GM12891 (cell line): ENCODE results near the gene SLC25A40.

Experiments
- DNase-seq: peaks from one replicate; pipeline ENCODE4 v3.0.0; 2011; ENCODE audit warnings: low spot score; ENCODE audit not compliant: insufficient read length
- FAIRE-seq: peaks from 2 replicates; lab custom pipeline; 2011; peaks lifted over from hg19 to GRCh38; lab: Jason Lieb, UNC
- PAX5 ChIP-seq: IDR thresholded peaks from 2 replicates; pipeline ENCODE4 v1.6.1; 2011; ENCODE audit warnings: low read length, moderate library complexity, mild to moderate bottlenecking; ENCODE audit not compliant: insufficient read depth, severe bottlenecking
- POLR2A ChIP-seq: IDR thresholded peaks from 2 replicates; pipeline ENCODE4 v1.6.1; 2011; ENCODE audit warnings: low read depth, low read length, control low read depth
- POLR2AphosphoS5 ChIP-seq: IDR thresholded peaks from 2 replicates; pipeline ENCODE4 v1.6.1; 2011; ENCODE audit warnings: low read depth, low read length, control low read depth
- POU2F2 ChIP-seq: IDR thresholded peaks from 2 replicates; pipeline ENCODE4 v1.6.1; 2011; ENCODE audit warnings: low read depth, mild to moderate bottlenecking, control low read depth, low read length, moderate library complexity
- SPI1 ChIP-seq: IDR thresholded peaks from 2 replicates; pipeline ENCODE4 v1.6.1; 2011; ENCODE audit warnings: low read depth, low read length, control low read depth
- TAF1 ChIP-seq: IDR thresholded peaks from 2 replicates; pipeline ENCODE4 v1.6.1; 2011; ENCODE audit warnings: low read depth, low read length, control low read depth

The SLC25A40 gene

GRCh38 chr7:87785368-87785995 is 90.7 kb downstream of the SLC25A40 start:
- DNase-seq (no peak), FAIRE-seq (no peak)
- TF ChIP-seq POU2F2 (no peak), PAX5 (no peak), POLR2A (no peak), POLR2AphosphoS5 (no peak), SPI1 (no peak), TAF1 (no peak)

- DNase-seq (no peak), FAIRE-seq (no peak)
- TF ChIP-seq TAF1 (no peak), SPI1 (no peak), PAX5 (no peak), POLR2A (no peak), POU2F2 (no peak), POLR2AphosphoS5 (no peak)
Measured at GRCh38 chr7:87784424-87784823, 91.7 kb downstream of the SLC25A40 start.
